NCI-H1417 treated with DMSO at 0.1 percent for 48 hours (cell line): ENCODE measurements around the gene NPAS3.

Experiments
- DNase-seq: peaks from one replicate; lab custom pipeline; 2025; lab: John Stamatoyannopoulos, UW

Gene NPAS3

GRCh38 chr14:33381717-33382116 is 443.0 kb downstream of the NPAS3 start:
- DNase-seq = no peak

DNA sequence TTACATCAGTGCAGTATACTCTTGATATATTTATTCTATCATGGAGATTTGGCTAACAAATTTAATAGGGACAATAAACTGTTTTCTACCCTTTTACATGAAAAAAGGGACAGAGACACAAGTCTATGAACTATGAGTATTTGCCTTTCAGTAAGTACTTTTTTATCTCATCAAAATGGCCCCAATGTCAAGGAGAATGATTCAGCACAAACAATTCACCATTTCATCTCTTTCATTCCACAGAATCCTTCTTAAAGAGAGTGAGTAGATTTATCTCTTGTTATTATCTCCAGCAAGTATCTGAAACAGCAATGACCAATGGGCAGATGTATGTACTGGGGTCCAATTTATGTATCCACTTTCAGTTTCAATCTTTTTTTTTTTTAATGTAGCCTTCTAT is 447.5 kb downstream of the NPAS3 start:
- DNase-seq = no peak

DNA sequence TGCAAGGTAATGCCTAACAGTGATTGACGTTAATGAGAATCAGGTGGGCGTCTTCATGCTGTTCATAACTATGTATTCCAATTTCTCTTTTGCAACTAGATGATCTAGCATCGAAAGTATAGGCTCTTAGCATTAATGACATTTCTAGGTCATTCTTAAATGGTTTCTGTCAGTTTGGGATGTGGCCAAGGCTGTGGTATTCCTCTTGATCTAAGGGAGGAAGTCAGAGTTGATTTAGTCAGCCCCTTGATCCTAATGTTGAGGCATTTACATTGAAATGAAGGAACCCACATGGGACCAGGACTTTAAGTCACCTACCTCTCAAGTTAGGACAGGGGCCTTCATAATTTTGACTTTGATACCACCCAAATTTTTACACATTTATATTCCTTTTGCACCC is 448.1 kb downstream of the NPAS3 start:
- no peak for DNase-seq

- no peak for DNase-seq
Observed at GRCh38 chr14:33390335-33390734, 451.7 kb downstream of the NPAS3 start.

- DNase-seq = no peak
Observed at GRCh38 chr14:33393231-33393894, 454.7 kb downstream of the NPAS3 start.

GRCh38 chr14:33393895-33394368 is 455.3 kb downstream of the NPAS3 start:
- DNase-seq = peak; percentile 31

DNA sequence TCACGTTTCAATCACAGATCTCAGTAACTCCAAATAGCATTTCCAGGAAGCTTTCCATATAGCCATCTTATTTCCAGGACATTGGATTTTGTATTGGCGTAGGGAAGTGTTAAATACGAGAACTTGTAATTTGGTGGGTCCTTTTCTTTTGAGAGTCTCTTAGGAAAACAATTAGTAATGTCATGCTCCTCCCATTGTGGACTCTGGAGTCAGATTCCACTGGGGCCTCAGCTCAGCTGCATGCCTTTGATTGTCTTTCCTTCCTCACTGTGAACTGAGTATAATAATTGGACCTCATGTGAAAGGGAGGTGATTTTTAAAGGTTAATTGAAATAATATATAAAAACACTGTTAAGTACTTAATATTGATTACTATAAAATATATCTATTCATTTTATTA is 462.6 kb downstream of the NPAS3 start:
- DNase-seq = no peak

DNA sequence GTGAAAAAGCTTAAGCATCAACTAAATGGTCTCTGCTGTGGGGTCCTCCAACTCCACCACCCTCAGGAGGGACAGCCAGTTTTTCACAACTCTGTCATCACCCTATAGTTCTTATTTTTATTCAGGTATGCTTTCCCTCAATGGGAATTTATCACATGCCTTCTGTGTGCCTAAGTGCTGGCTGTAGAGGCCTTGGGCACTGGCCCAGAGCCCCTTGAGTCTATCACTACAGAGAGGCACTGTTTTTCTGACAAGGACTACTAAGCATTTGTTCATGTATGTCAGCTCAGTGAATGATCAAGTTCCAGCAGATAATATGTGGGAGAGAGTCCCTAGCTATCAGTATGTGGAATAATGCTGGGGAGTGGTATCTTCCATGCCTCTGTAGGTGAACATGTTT is 463.9 kb downstream of the NPAS3 start:
- no peak for DNase-seq

- DNase-seq = no peak
Observed at GRCh38 chr14:33404054-33404453, 465.4 kb downstream of the NPAS3 start.

- no peak for DNase-seq
Observed at GRCh38 chr14:33404964-33405574, 466.4 kb downstream of the NPAS3 start.

DNA sequence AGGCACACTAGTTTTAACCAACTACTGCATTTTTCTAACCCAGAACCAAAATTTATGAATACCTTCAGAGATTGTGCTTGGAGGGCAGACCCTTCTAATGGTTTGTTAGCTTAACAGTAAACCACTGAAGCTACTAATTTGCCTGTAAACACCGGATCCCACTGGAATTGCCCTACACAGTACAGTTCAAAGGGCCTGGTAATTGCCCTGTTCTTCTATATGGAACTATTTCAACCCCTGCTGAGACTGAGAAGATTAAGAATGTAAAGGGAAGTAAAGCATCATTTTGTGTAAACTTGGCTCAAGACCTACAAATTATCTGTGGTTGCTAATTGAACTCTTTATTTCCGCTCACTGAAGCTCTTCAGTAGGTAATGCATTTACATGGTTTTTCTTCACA is 468.1 kb downstream of the NPAS3 start:
- DNase-seq = no peak

DNA sequence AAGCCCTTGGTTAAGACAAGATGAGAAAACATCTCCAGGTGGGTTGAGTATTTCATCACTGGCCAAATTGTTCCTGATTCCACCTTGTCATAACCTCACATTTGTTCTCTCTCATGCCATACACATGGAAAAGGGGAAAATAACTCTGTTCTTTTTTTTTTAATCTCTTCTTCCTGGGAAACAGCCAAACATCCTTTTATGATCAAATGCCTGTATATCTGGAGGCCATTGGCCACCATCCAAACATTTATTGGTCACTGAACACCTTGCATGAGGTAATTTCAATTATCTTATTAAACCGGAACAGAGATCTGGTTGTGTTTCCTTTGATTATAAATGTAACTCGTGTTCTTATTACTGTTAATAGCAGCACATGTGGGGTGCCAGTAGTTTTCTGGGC is 469.6 kb downstream of the NPAS3 start:
- no peak for DNase-seq

GRCh38 chr14:33412450-33412849 is 473.8 kb downstream of the NPAS3 start:
- DNase-seq = no peak

DNA sequence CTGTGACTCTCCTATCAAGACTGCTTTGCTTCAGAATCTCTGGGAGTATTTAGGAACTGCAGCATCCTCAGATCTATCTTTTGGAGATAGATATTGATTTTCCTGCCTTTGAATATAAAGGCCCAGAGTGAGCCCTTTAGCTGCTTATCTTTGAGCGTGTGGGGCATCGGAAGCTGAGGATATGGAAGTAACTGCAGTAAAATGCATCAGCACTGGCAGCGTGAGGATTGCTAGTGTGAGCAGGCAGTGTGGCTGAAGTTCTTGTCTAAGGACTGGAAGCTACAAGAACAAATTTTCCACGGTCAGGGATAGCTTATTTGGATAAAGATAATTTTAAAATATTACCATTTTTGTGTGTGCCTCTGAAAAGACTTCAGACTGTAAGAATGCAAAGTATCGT is 474.7 kb downstream of the NPAS3 start:
- no peak for DNase-seq

DNA sequence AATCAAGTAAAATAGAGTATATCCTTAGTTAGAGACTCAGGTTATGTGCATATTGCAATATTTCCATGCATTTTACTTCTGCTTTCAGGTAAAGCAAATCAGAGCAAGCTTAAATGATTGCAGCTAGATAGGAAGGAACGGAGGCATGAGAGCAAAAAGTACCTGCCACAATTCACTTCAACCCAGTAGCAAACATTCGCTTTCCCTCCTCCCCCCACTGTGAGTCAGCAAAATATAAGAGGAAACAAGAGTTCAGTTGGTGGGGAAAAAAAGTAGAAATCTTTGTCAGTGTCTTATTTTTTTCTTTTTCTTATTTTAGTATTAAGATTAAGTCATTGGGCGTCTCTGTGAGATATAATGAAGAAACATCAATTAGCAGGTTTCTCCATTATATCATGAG is 475.4 kb downstream of the NPAS3 start:
- DNase-seq = no peak

DNA sequence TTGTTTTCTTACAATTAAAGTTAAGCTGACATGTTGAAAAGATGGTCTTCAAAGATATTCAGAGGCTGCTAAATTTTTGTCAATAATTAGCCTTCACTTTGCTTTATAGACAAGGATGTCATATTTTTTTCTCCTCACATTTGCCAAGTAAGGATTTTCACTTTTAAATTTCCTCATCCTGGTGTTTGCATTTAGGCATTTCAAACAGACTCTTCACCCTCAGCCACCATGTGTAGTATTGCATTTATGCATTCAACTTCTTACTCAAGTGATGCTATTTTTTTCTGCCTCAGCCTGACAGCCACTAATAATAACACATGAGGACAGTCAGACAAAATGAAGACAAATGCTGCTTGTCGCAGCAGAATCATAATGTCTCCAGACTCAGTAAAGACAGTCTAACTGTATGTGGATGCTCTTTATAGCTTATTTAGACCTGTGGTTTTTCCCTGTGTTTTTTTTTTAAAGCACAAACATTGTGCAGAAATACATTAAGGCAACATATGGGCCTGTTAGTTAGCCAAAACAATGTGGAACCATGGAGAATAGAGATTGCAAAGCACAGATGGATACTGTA is 481.5 kb downstream of the NPAS3 start:
- DNase-seq = no peak

- peak; percentile 45 for DNase-seq
Observed at GRCh38 chr14:33430414-33431035, 491.8 kb downstream of the NPAS3 start.

GRCh38 chr14:33432407-33433023 is 493.8 kb downstream of the NPAS3 start:
- peak; percentile 21 for DNase-seq

- DNase-seq = no peak
Observed at GRCh38 chr14:33433396-33433795, 494.7 kb downstream of the NPAS3 start.

DNA sequence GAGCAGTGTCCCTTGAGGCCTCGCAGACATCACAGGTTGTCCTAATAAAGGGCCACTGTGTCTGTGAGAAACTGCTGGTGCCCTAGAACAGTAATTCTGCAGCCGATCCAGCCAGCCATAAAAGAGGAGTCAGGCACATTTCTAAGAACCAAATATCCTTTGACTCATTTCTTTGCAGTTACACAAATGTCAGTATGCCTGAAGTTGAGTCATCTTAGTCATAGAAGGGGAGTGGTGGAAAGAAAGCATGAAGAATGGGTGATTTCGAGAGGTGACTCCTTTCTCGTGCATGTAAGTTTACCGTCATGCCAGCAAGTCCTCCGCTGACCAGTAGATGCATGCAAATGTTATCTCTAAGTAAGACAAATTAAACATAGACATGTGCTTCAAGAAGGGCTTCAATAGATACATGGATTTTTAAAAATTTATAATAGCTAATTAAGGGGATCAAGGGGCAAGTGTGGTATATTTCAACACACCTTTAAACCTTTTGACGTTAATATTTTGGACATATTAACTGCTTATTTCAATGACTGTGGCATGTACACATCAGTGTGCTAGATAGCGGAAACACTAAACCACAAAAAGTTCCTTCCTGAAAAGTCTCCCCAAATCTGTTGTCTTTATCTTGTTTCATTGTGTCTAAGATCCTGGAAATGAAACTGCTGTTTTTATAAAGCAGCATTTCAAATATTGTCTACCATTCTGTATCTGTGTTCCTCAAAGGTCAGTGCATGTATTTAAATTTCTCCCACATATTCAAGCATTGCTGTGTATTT is 497.4 kb downstream of the NPAS3 start:
- DNase-seq = no peak

DNA sequence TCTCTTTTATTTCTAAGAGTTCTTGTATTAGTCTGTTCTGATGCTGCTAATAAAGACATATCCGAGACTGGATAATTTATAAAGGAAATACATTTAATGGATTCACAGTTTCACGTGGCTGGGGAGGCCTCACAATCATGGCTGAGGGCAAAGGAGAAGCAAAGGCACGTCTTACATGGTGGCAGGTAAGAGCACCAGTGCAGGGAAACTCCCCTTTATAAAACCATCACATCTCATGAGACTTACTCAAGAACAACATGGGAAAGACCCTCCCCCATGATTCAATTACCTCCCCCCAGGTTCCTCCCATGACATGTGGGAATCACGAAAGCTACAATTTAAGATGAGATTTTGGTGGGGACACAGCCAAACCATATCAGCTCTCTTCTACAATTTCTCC is 503.0 kb downstream of the NPAS3 start:
- no peak for DNase-seq

DNA sequence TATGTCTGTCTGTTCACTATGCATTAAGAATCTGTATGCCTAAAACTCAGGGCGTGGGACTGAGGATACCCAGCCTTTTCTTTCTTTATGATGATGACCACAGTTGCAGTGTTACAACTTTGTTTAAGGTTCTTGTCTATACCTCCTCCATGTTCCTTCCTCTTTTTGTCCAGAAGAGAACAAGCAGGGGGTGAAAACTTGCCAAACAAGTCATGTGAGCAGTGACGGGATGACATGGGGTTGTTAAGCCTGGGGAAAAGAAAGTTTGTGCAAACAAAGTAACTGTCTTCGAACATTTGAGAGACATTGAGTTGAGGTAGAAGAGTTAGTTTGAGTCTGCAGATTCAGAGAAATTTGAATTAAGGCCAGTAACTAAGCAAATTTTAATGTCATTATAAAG is 505.5 kb downstream of the NPAS3 start:
- DNase-seq = no peak
